Activated CD4-positive, alpha-beta T cell treated with anti-CD3 and anti-CD28 coated beads, Interleukin-2, amount 50 U/mL, for 24 hours (primary cell): ENCODE data around the gene SLC23A3.

ENCODE experiments used
- DNase-seq, 2 donors: peaks; one replicate each; pipeline ENCODE4 v3.0.0-alpha.2; 2020; ENCODE audit warnings: low read depth in 1 of 2, low spot score in 1 of 2

SLC23A3 gene, protein sequence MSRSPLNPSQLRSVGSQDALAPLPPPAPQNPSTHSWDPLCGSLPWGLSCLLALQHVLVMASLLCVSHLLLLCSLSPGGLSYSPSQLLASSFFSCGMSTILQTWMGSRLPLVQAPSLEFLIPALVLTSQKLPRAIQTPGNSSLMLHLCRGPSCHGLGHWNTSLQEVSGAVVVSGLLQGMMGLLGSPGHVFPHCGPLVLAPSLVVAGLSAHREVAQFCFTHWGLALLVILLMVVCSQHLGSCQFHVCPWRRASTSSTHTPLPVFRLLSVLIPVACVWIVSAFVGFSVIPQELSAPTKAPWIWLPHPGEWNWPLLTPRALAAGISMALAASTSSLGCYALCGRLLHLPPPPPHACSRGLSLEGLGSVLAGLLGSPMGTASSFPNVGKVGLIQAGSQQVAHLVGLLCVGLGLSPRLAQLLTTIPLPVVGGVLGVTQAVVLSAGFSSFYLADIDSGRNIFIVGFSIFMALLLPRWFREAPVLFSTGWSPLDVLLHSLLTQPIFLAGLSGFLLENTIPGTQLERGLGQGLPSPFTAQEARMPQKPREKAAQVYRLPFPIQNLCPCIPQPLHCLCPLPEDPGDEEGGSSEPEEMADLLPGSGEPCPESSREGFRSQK

DNA sequence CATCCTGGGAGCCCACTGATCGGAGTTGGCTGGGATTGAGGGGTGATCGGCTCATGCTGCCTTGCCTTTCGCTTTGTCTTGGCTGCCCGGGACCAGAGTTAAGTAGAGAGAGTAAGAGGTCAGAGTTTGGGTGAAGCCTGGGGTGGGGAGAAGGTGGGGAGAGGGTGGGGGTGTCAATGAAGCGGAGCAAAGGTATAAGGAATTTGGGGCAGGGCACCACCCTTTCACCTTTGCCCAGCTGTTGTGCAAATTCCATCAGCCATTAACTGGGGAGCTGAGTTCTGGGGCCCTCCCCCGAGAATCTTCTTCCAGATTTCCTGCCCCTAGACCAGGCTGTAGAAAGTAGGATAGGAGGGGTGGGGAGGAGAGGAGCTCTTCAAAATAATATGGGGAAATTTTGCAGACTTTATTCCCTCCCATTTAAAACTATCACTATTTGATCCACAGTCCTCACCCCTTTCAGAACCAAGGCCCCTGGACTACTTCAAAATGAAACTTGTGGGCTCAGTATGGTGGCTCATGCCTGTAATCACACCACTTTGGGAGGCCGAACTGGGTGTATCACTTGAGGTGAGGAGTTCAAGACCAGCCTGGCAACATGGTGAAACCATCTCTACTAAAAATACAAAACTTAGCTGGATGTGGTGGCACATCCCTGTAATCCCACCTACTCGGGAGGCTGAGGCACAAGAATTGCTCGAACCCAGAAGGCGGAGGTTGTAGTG, at the start of gene SLC23A3:
Gene SLC23A3, minus strand, starts transcription at position 100 of the 725 bp plus-strand sequence. Its CDS starts 45 bp downstream, at position 55.
- no peak for DNase-seq

DNA sequence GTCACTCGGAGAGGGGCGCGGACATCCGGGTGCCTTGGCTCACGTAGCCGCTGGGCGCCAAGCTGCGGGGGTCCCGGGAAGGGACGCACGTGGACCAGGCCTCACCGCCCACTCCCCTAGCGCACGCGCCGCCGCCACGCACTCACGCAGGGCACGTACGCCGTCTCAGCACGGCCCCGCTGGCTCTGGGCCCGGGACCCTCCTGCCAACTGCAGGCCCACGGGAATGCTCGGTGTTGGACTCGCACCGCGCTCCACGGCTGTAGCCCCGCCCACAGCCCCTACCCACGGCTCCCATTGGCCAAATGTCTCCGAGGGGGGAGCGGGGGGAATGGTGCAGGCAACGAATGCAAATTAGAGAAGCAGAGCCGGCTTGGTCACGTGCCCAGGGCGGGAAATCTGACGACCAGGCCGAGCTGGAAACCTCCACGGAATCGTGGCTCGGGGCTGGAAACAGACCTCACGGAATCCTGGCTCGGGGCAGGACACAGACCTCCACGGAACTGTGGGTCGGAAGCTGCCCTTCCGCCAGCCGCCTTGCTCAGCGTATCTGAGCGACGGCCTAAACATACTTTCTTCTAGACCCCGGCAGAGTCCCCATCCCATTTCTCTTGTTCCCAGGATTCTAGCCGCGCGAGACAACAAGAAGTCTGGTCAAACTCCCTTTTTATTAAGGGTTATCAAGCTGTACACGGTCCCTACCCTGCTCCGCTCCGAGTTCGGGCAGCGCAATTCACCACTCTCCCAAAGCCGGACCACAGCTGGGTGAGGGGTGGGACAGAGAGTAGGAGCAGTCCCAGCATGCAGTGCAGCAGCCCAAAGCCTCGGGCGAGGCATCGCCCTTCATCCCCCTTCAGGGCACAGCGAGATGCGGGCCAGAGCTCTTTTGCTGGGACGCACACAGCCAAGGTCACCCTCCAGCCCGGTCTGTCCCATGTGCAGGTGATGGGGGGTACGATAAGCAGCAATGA, 49.2 kb upstream of the SLC23A3 start, which contains the start of gene ABCB6:
Gene ABCB6, minus strand, starts transcription at position 227 of the 970 bp plus-strand sequence. CDS start 285 bp downstream, outside the sequence.
- DNase-seq = peak; percentile 63 to 89

DNA sequence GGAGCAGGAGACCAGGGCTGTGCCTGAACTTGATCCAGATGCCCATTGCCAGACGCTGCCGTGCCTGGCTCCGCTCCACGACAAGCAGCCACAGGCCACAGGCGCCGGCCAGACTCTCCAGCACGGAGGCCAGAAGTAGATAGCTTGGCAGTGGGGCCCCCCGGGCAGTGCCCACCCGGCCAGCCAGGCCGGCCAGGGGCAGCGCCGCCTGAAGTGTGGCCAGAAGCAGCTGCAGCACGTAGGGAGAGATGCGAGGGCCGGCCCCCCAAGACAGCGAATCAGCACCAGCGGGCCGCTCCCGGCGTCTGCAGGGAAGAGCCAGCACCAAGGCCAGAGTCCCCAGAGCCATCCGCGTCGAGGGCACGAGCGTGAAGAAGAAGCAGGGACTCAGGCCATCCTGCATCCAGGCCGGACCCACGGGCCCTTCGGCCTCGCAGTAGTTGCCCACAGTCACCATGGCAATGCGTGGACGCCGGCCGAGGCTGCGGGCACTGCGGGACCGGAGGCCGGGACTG, 48.4 kb upstream of the SLC23A3 start:
- peak in 1 of 2 donors; percentile 21 for DNase-seq

DNA sequence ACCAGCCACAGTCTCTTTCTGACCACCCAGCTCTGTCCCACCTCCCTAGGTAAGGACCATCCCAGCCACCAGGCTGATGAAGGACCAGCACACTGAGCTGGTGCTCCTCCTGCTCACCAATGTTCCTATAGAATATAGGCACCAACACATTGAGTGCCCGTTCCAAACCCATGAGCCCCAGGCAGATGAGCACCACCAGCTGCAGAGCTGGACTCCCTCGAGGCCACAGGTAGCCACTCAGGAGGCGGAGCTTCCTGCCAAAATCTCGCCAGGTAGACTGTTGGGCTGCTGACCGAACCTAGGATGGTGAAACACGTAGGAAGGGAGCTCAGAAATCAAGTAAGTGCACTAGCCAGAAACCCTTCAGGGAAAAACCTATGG, 46.7 kb upstream of the SLC23A3 start:
- DNase-seq = no peak

DNA sequence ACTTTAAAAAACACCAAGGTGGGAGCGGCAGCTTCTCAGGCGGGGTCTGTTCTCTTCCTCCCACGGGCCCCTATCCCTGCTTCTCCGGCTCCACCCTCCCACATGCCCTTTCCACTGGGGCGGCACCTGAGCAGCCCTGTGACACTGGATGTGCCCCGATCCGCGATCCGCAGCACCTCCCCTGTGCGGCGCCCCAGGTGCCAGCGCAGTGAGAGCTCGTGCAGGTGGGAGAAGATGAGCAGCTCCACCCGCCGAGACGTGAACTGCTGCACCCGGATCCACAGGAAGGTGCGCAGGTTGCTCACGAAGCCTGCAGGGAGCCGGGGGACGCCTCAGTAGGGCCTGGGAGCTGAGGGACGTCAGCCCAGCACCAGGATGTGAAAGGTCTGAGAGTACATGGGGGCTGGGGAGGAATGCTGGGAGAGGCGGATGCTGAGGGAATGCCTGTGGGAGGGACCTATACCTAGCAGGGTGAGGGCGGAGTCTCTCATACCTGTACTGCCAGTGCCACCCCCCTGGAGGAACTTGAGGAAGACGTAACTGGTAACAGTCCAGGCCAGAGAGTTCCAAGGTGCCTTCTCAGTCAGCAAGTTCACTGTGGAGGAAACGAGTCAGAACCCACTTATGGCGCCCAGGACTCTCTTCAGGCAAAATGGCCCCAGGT, 46.2 kb upstream of the SLC23A3 start:
- no peak for DNase-seq

GRCh38 chr2:219214786-219215185, 45.0 kb upstream of the SLC23A3 start:
- DNase-seq = no peak

DNA sequence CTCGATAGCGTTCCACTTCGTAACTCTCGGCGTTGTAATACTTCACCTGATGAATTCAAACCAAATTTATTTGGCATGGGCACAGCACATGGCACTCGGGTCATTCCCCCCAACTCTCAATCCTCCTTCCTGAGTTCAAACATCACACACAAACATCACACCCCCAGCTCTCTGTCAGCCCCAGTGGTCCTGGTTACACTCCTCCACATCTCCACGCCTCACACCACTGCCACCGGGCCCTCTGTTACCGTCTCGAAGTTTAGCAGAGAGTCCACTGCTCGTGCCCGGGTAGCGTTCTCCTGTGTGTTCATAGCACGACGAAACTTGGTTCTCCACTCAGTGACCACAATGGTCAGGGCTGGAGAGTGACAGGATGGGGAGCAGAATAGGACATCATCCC, 44.3 kb upstream of the SLC23A3 start:
- no peak for DNase-seq

DNA sequence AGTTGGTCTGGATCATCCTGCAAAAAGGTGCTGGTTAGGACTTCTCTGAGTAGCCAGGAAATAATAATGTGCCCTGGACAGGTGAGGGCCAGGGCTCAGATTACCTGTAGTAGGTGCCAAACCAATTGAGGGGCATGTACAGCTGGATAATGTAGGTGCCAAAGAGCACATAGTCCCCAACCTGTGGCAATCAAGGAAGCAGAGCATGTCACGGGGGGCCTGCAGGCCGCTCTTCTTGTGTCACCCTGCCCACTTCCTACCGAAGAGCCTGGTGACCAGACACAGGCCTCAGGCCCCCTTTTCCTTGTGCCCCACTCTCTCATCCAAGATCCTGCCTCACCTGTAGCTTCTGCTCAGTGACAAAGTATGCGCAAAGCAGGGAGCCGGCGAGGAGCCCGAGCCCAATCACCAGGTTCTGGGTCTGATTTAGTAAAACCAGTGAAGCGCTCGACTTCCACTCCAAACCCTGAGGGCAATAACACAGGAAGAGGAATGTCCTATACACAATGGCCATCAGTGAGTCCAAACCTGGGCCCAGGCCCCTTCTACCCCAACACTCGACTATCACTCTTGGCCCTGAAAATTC, 43.8 kb upstream of the SLC23A3 start:
- DNase-seq = no peak

DNA sequence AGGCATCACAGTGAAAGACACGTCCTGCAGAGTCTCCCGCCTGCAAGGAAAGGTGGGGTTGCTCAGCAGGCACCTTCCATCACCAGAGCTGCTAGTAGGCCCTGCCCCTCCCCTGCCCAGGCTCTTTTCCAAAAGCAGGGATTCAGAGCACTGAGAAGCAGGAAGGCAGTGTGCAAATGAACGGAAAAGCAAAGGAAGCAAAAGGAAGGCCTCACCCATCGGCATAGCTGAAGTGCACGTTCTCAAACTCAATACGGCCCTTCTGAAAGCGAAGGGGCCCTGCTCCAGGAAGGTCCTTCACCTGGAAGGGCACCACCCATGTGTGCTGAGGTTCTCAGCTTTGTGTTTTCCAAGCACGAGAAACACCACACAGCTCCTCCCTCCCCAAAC, 43.2 kb upstream of the SLC23A3 start:
- DNase-seq = no peak

DNA sequence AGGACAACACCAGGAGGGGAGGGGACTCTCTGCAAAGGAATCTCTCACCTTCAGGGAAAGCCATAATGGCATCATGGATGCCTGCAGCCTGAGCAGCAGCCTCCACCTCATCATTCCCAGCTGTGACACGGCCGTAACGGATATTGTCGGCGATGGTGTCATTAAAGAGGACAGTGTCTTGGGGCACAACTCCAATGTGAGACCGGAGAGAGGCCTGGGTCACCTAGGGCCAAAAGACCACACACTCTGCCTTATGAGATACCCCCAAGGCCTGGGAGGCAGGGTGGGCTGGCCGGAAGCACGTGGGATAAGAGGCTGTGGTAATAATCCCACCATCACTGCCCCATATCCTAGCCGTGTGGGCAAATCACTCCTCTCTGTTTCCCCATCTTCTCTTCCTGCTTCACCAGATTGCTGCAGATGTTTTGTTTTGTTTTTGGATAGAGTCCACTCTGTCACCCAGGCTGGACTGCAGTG, 41.1 kb upstream of the SLC23A3 start:
- no peak for DNase-seq

GRCh38 chr2:219210196-219210885, 40.5 kb upstream of the SLC23A3 start:
- no peak for DNase-seq

- DNase-seq = no peak
Observed at GRCh38 chr2:219209236-219210195, 39.7 kb upstream of the SLC23A3 start.

DNA sequence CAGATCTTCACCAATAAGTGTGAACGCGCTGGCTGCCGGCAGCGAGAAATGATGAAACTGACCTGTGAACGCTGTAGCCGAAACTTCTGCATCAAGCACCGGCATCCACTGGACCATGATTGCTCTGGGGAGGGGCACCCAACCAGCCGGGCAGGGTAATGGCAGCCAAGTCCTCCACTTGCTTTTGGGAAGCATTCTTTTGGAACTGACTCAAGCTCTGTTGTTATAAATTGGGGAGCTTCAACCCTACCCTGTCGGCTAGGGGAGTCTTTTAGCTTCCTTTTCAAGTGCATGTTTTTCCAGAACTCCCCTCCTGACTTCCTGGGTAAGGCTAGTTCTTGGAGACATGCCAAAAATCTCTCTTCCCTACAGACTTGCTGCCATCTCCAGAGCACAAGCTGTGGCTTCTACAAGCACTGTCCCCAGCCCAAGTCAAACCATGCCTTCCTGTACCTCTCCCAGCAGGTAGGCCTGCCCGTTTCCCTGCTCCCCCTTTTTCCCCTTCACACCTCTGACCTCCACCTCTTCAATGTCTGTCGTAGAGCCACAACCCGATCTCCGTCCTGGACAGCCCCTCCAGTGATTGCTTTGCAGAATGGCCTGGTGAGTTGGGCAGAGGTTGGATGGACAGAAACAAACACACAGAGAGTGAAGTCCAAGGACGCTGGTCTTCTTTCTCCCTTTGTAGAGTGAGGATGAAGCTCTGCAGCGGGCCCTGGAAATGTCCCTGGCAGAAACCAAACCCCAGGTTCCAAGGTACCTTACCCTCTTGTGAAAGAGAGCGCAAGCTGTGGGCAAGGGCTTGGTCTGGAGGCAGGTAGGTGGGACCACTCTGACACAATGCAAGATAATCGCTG, 38.3 kb upstream of the SLC23A3 start:
- no peak for DNase-seq

DNA sequence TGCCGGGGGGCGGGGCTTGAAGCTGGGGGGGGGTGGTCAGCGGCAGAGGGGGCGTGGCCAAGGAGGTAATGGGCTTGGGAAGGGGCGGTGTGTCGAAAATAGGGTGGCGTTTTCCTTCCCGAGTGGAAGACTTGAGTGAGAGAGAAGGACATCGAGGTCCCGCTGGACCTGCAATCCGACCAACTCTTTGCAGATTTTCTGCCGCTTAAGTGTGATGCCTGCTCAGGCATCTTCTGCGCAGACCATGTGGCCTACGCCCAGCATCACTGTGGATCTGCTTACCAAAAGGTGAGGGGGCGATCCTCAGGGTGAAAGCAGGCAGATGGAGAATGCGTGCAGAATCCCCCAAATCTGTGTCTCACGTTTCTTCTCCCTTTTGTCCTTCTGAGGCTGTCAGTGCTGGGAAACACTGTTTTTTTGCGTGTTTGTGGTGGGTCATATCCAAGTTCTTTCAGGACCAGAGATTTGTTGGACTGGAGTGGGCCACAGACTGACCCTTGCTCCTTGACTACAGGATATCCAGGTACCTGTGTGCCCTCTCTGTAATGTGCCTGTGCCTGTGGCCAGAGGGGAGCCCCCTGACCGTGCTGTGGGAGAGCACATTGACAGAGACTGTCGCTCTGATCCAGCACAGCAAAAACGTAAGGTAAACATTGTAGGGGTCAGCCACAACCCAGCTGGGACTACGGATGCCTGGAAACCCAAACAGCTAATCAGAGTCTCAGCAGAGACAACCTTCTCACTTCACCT, 37.5 kb upstream of the SLC23A3 start:
- DNase-seq = no peak

- DNase-seq = peak; percentile 85 to 87
Observed at GRCh38 chr2:219206328-219207133, 36.7 kb upstream of the SLC23A3 start, which contains the start of gene ZFAND2B. TSS of gene ZFAND2B (plus strand) at chr2:219206782. CDS start at chr2:219206988, 206 bp downstream.
